ENCODE results near the gene CRB3.

The CRB3 gene

GRCh38 chr19:6491802-6492592 lies 27.9 kb downstream of the CRB3 start:
- DNase-seq, result peak in 10 of 58 donors; percentile 6 to 42 (median 20)

- DNase-seq, result no peak
These were observed 30.5 kb downstream of the CRB3 start for GRCh38 chr19:6494438-6495036.

- no peak for DNase-seq
These were observed 31.9 kb downstream of the CRB3 start for GRCh38 chr19:6495947-6496346.

GRCh38 chr19:6498294-6499036 lies 34.4 kb downstream of the CRB3 start:
- DNase-seq, result no peak

GRCh38 chr19:6499052-6499790 lies 35.1 kb downstream of the CRB3 start:
- DNase-seq, result no peak

- DNase-seq, result peak in 1 of 58 donors; percentile 33
These were observed 37.0 kb downstream of the CRB3 start for GRCh38 chr19:6500837-6501739.

- peak in 57 of 58 donors; percentile 30 to 89 (median 78) for DNase-seq
These were observed 37.9 kb downstream of the CRB3 start, which contains the start of gene TUBB4A for GRCh38 chr19:6501740-6502648. TUBB4A (minus strand) TSS chr19:6502309; CDS start chr19:6502212, 97 bp downstream.

GRCh38 chr19:6503407-6504201 lies 39.5 kb downstream of the CRB3 start:
- no peak for DNase-seq

GRCh38 chr19:6508028-6508771 lies 44.1 kb downstream of the CRB3 start:
- DNase-seq, result peak in 1 of 58 donors; percentile 40

GRCh38 chr19:6509118-6509971 lies 45.3 kb downstream of the CRB3 start:
- DNase-seq, result peak in 57 of 58 donors; percentile 41 to 100 (median 89)

- no peak for DNase-seq
These were observed 46.5 kb downstream of the CRB3 start for GRCh38 chr19:6510618-6511017.

- no peak for DNase-seq
These were observed 50.0 kb downstream of the CRB3 start for GRCh38 chr19:6514089-6514488.

GRCh38 chr19:6514926-6515544 lies 51.0 kb downstream of the CRB3 start:
- DNase-seq, result no peak

- DNase-seq, result peak; percentile 49 to 97 (median 89)
These were observed 52.1 kb downstream of the CRB3 start for GRCh38 chr19:6516018-6516658.
